ENCODE measurements around the gene LAYN. TPM values are rescaled to one million over a fixed set of nuclear protein-coding genes. Genes with fewer than 3 reads are reported as not detected.
A peak's percentile ranks its signal among the peaks of the same experiment; 100 is the strongest.

LAYN gene
- total RNA-seq, 1 donor from 2014 or later: 1.9 TPM

- peak; percentile 95 for ATAC-seq
Observed at GRCh38 chr11:111531687-111532364, 8.7 kb upstream of the LAYN start.

GRCh38 chr11:111532365-111532709, 8.2 kb upstream of the LAYN start:
- no peak for ATAC-seq

GRCh38 chr11:111535281-111535680, 5.2 kb upstream of the LAYN start:
- no peak for ATAC-seq

GRCh38 chr11:111537336-111537860, 3.1 kb upstream of the LAYN start:
- ATAC-seq: no peak

GRCh38 chr11:111538407-111539114, 2.0 kb upstream of the LAYN start:
- peak; percentile 68 for ATAC-seq

GRCh38 chr11:111539426-111540113, 950 bp upstream of the LAYN start:
- no peak for ATAC-seq

GRCh38 chr11:111540937-111541253, 375 bp downstream of the LAYN start:
- peak; percentile 23 for ATAC-seq

GRCh38 chr11:111541254-111542061, 938 bp downstream of the LAYN start:
- peak; percentile 54 for ATAC-seq

- ATAC-seq: no peak
Observed at GRCh38 chr11:111542606-111543275, 2.2 kb downstream of the LAYN start.

GRCh38 chr11:111548525-111548924, 8.0 kb downstream of the LAYN start:
- peak; percentile 70 for ATAC-seq

- no peak for ATAC-seq
Observed at GRCh38 chr11:111549196-111549868, 8.8 kb downstream of the LAYN start.

GRCh38 chr11:111549869-111550203, 9.3 kb downstream of the LAYN start:
- ATAC-seq: no peak

GRCh38 chr11:111550258-111550657, 9.7 kb downstream of the LAYN start:
- ATAC-seq: no peak

GRCh38 chr11:111554532-111554931, 14.0 kb downstream of the LAYN start:
- ATAC-seq: peak; percentile 89

- ATAC-seq: peak; percentile 60
Observed at GRCh38 chr11:111555255-111555654, 14.7 kb downstream of the LAYN start.

- no peak for ATAC-seq
Observed at GRCh38 chr11:111557425-111558111, 17.0 kb downstream of the LAYN start.

GRCh38 chr11:111559800-111560464, 19.4 kb downstream of the LAYN start:
- ATAC-seq: no peak

- no peak for ATAC-seq
Observed at GRCh38 chr11:111560800-111561199, 20.3 kb downstream of the LAYN start.

GRCh38 chr11:111561306-111561705, 20.8 kb downstream of the LAYN start:
- ATAC-seq: no peak

GRCh38 chr11:111561791-111562325, 21.3 kb downstream of the LAYN start:
- ATAC-seq: no peak

Data from esophagus mucosa (tissue), 1 donor.